SK-N-SH (cell line): ENCODE results near the gene GLIS1. TPM values are rescaled to one million over a fixed set of nuclear protein-coding genes. Genes with fewer than 3 reads are reported as not detected.
A peak's percentile ranks its signal among the peaks of the same experiment; 100 is the strongest.

Experiments
- CTCF ChIA-PET: fragments of 300-600, 350-600 bp; formaldehyde crosslinking; extraction: SDS; loops from one replicate; lab custom pipeline; 2021; lab: Yijun Ruan, JAX
- POLR2A ChIA-PET: fragments of 350-600 bp; sonication (Branson Sonifier 250); formaldehyde crosslinking; extraction: SDS; loops from one replicate; lab custom pipeline; 2020; ENCODE audit warnings: antibody characterized with exemption, inconsistent platforms; lab: Yijun Ruan, JAX
- DNase-seq: peaks from one replicate; pipeline ENCODE4 v3.0.0; 2012
- H2AFZ ChIP-seq: fragments of 200-600 bp; sonication (generic); 2 replicates; pipeline ENCODE4 v1.8.1; 2016; ENCODE audit warnings: antibody characterized with exemption, mild to moderate bottlenecking, low read depth
- H3F3A ChIP-seq: fragments of 200-600 bp; sonication (generic); replicated peaks from 2 replicates; pipeline ENCODE3; 2016; ENCODE audit warnings: antibody characterized with exemption, mild to moderate bottlenecking; ENCODE audit not compliant: insufficient read depth
- H3K27ac ChIP-seq, 2 experiments: fragments of 200-500 bp in 1 of 2; fragments of 200-600 bp in 1 of 2; sonication (Bioruptor generic) in 1 of 2; sonication (generic), shearing (Covaris generic) in 1 of 2; 2 replicates each; pipeline versions ENCODE4 v1.5.1 to v1.6.1; 2014 to 2016; ENCODE audit warnings: low read depth in 2 of 2, inconsistent platforms in 1 of 2, low read length in 1 of 2, mild to moderate bottlenecking in 1 of 2, mixed read lengths in 1 of 2
- H3K27me3 ChIP-seq: fragments of 200-600 bp; sonication (generic), shearing (Covaris generic); 2 replicates; pipeline ENCODE4 v1.6.1; 2016; ENCODE audit warnings: mixed run types; ENCODE audit not compliant: insufficient read depth
- H3K36me3 ChIP-seq, 2 experiments: fragments of 200-500 bp in 1 of 2; fragments of 200-600 bp in 1 of 2; sonication (Bioruptor generic) in 1 of 2; sonication (generic) in 1 of 2; replicated peaks in 1 of 2; 2 replicates each; pipeline versions ENCODE3 to v1.5.1; 2014 to 2016; ENCODE audit warnings: low read length in 1 of 2, mild to moderate bottlenecking in 1 of 2; ENCODE audit not compliant: insufficient read depth in 2 of 2, control insufficient read depth in 1 of 2
- H3K4me1 ChIP-seq, 2 experiments: fragments of 200-500 bp in 1 of 2; fragments of 200-600 bp in 1 of 2; sonication (Bioruptor generic) in 1 of 2; sonication (generic), shearing (Covaris generic) in 1 of 2; 2 replicates each; pipeline versions ENCODE4 v1.5.1 to v1.6.1; 2014 to 2016; ENCODE audit warnings: low read depth in 1 of 2, low read length in 1 of 2, mixed run types in 1 of 2; ENCODE audit not compliant: insufficient read depth in 2 of 2, control insufficient read depth in 1 of 2
- H3K4me2 ChIP-seq: fragments of 200-600 bp; sonication (generic), shearing (Covaris generic); 2 replicates; pipeline ENCODE4 v1.6.1; 2017; ENCODE audit warnings: mixed run types
- H3K4me3 ChIP-seq, 2 experiments: fragments of 200-500 bp in 1 of 2; fragments of 200-600 bp in 1 of 2; sonication (Bioruptor generic) in 1 of 2; sonication (generic), shearing (Covaris generic) in 1 of 2; 2 replicates each; pipeline versions ENCODE4 v1.5.1 to v1.8.1; 2014 to 2016; ENCODE audit warnings: low read depth in 2 of 2, inconsistent platforms in 1 of 2, low read length in 1 of 2, mild to moderate bottlenecking in 1 of 2, mixed read lengths in 1 of 2, moderate library complexity in 1 of 2
- H3K79me2 ChIP-seq: fragments of 200-600 bp; sonication (generic); 2 replicates; pipeline ENCODE4 v1.8.1; 2017; ENCODE audit warnings: mild to moderate bottlenecking; ENCODE audit not compliant: insufficient read depth
- H3K9ac ChIP-seq: fragments of 200-600 bp; sonication (generic); 2 replicates; pipeline ENCODE4 v1.6.1; 2017; ENCODE audit warnings: mixed run types
- H3K9me2 ChIP-seq: fragments of 200-600 bp; sonication (generic); 2 replicates; pipeline ENCODE4 v1.6.1; 2017; ENCODE audit warnings: mixed run types
- H3K9me3 ChIP-seq: fragments of 200-600 bp; sonication (generic); 2 replicates; pipeline ENCODE4 v1.6.1; 2017; ENCODE audit warnings: mixed run types, mild to moderate bottlenecking, moderate library complexity
- H4K20me1 ChIP-seq: fragments of 200-600 bp; sonication (generic); 2 replicates; pipeline ENCODE4 v1.6.1; 2017; ENCODE audit warnings: mild to moderate bottlenecking, mixed run types; ENCODE audit not compliant: insufficient read depth
- CHD2 ChIP-seq: fragments of 150-350 bp; IDR thresholded peaks from 2 replicates; pipeline ENCODE4 v1.6.1; 2018; ENCODE audit warnings: low read length; ENCODE audit not compliant: partially characterized antibody
- CTCF ChIP-seq: fragments of 200-600 bp; sonication (generic); IDR thresholded peaks from 2 replicates; pipeline ENCODE4 v1.6.1; 2017; ENCODE audit warnings: antibody characterized with exemption, mild to moderate bottlenecking, moderate library complexity
- MEF2A ChIP-seq: IDR thresholded peaks from 2 replicates; pipeline ENCODE4 v1.4.0; 2012; ENCODE audit warnings: low read depth, borderline replicate concordance
- POLR2AphosphoS5 ChIP-seq: IDR thresholded peaks from 2 replicates; pipeline ENCODE4 v1.6.1; 2012; ENCODE audit warnings: low read depth, low read length
- RCOR1 ChIP-seq: fragments of 150-350 bp; IDR thresholded peaks from 2 replicates; pipeline ENCODE4 v1.6.1; 2017; ENCODE audit warnings: antibody characterized with exemption, low read length
- REST ChIP-seq: IDR thresholded peaks from 2 replicates; pipeline ENCODE4 v1.6.1; 2012; ENCODE audit warnings: mild to moderate bottlenecking, low read depth, low read length, moderate library complexity
- TEAD4 ChIP-seq: IDR thresholded peaks from 2 replicates; pipeline ENCODE4 v1.4.0; 2012; ENCODE audit warnings: mild to moderate bottlenecking, borderline replicate concordance; ENCODE audit not compliant: insufficient read depth
- WGBS: methylation state at CpG from one replicate; pipeline ENCODE4 v1.1.6; 2017; ENCODE audit warnings: low lambda C conversion rate; 5-methylcytosine and 5-hydroxymethylcytosine counted together
- polyA plus RNA-seq, 3 experiments: library from polyadenylated mRNA; depleted of rRNA; stranded (reverse); fragments of >200 nt; gene quantifications; 2 replicates each; pipeline ENCODE4 v1.2.3, GENCODE V29; 2012

The GLIS1 gene
- polyA plus RNA-seq, 1 of the 3 experiments (the other 2 are of a cell fraction) = 0.13 TPM

GRCh38 chr1:53678938-53679825, 59.8 kb downstream of the GLIS1 start:
- H3K36me3 ChIP-seq = no peaks in the 10 kb centered on the region
- no peak for TF ChIP-seq RCOR1
- TF ChIP-seq, all 33 proteins: peak for 0
- POLR2A ChIA-PET = interaction anchor here (0.6 kb wide), 1 partner anchor 283 kb away, joined by 3 read pairs; no protein-coding TSS in a partner anchor
- H3K27ac ChIP-seq = peak overlapping the region in 1 of 2 experiments; percentile 55; a peak in 1 of 4 replicates
- WGBS = 66% methylated on average over 13 of the region's 15 CpGs
- H3K9me3 ChIP-seq = no peaks in the 10 kb centered on the region
- no peak overlapping the region for H2AFZ ChIP-seq
- CTCF ChIA-PET = interaction anchor here (1.1 to 7.4 kb wide), 5 partner anchors 9 to 193 kb away, joined by 3 to 131 read pairs (median 3); no protein-coding TSS in a partner anchor
- no peak overlapping the region for H3K4me2 ChIP-seq
- H3F3A ChIP-seq = no peaks in the 10 kb centered on the region
- no peaks in the 10 kb centered on the region for H3K79me2 ChIP-seq
- peaks cover 0 to 69% of the 10 kb centered on the region in 2 experiments; a peak in 2 of 4 replicates for H3K4me1 ChIP-seq
- no peak overlapping the region for H3K9ac ChIP-seq
- H3K27me3 ChIP-seq = no peaks in the 10 kb centered on the region
- H4K20me1 ChIP-seq = no peaks in the 10 kb centered on the region
- H3K4me3 ChIP-seq = no peak overlapping the region
- H3K9me2 ChIP-seq = no peaks in the 10 kb centered on the region
- no peak for DNase-seq

GRCh38 chr1:53678507-53678906, 60.5 kb downstream of the GLIS1 start:
- H3F3A ChIP-seq = no peaks in the 10 kb centered on the region
- TF ChIP-seq CHD2 (no peak), POLR2AphosphoS5 (no peak), REST (no peak), CTCF (no peak), MEF2A (no peak), TEAD4 (no peak), RCOR1 (0 out of 2 replicates have a peak, but pooled peaks have one; percentile 12)
- no peaks in the 10 kb centered on the region for H3K27me3 ChIP-seq
- WGBS = 60% methylated on average over 4 of the region's 4 CpGs
- H3K9me2 ChIP-seq = no peaks in the 10 kb centered on the region
- H2AFZ ChIP-seq = no peak overlapping the region
- H3K4me3 ChIP-seq = no peak overlapping the region
- H4K20me1 ChIP-seq = no peaks in the 10 kb centered on the region
- H3K79me2 ChIP-seq = no peaks in the 10 kb centered on the region
- no peak overlapping the region for H3K9ac ChIP-seq
- peak overlapping the region in 1 of 2 experiments; percentile 55; a peak in 1 of 4 replicates for H3K27ac ChIP-seq
- H3K36me3 ChIP-seq = no peaks in the 10 kb centered on the region
- ChIA-PET POLR2A (no interaction called here), CTCF (interaction anchor here (0.6 to 7.4 kb wide), 4 partner anchors 15 to 192 kb away, joined by 3 to 131 read pairs (median 3); no protein-coding TSS in a partner anchor)
- H3K9me3 ChIP-seq = no peaks in the 10 kb centered on the region
- no peak overlapping the region for H3K4me2 ChIP-seq
- peaks cover 0 to 66% of the 10 kb centered on the region in 2 experiments; a peak in 2 of 4 replicates for H3K4me1 ChIP-seq
- DNase-seq = no peak
